NT2/D1 (cell line): ENCODE measurements around the gene AMH.
A peak's percentile ranks its signal among the peaks of the same experiment; 100 is the strongest.

ENCODE experiments used
- DNase-seq: peaks from one replicate; pipeline ENCODE4 v3.0.0-alpha.2; 2011; ENCODE audit warnings: low read depth, low spot score
- H3K27me3 ChIP-seq: 2 replicates; pipeline ENCODE4 v1.6.0; 2011; ENCODE audit warnings: mild to moderate bottlenecking; ENCODE audit not compliant: insufficient read length, insufficient read depth
- H3K36me3 ChIP-seq: 2 replicates; pipeline ENCODE4 v1.6.1; 2011; ENCODE audit warnings: mild to moderate bottlenecking, low read length, mixed read lengths; ENCODE audit not compliant: insufficient read depth, insufficient read length
- H3K4me1 ChIP-seq: 2 replicates; pipeline ENCODE4 v1.5.1; 2011; ENCODE audit not compliant: insufficient read depth, insufficient read length
- H3K4me3 ChIP-seq: 2 replicates; pipeline ENCODE4 v1.5.1; 2011; ENCODE audit warnings: low read depth; ENCODE audit not compliant: insufficient read length
- H3K9ac ChIP-seq: 2 replicates; pipeline ENCODE4 v1.6.0; 2011; ENCODE audit warnings: low read depth; ENCODE audit not compliant: insufficient read length
- H3K9me3 ChIP-seq: 2 replicates; pipeline ENCODE4 v1.5.1; 2011; ENCODE audit warnings: mild to moderate bottlenecking, low read length; ENCODE audit not compliant: insufficient read depth
- SUZ12 ChIP-seq: IDR thresholded peaks from 2 replicates; pipeline ENCODE4 v1.6.1; 2011; ENCODE audit not compliant: insufficient read length, insufficient read depth; ENCODE audit errors: extremely low read depth
- YY1 ChIP-seq: IDR thresholded peaks from 2 replicates; pipeline ENCODE4 v1.6.1; 2011; ENCODE audit not compliant: insufficient read length, insufficient read depth
- ZNF274 ChIP-seq: IDR thresholded peaks from 2 replicates; pipeline ENCODE4 v1.6.1; 2011; ENCODE audit warnings: mild to moderate bottlenecking, low read depth, low read length

The AMH gene

DNA sequence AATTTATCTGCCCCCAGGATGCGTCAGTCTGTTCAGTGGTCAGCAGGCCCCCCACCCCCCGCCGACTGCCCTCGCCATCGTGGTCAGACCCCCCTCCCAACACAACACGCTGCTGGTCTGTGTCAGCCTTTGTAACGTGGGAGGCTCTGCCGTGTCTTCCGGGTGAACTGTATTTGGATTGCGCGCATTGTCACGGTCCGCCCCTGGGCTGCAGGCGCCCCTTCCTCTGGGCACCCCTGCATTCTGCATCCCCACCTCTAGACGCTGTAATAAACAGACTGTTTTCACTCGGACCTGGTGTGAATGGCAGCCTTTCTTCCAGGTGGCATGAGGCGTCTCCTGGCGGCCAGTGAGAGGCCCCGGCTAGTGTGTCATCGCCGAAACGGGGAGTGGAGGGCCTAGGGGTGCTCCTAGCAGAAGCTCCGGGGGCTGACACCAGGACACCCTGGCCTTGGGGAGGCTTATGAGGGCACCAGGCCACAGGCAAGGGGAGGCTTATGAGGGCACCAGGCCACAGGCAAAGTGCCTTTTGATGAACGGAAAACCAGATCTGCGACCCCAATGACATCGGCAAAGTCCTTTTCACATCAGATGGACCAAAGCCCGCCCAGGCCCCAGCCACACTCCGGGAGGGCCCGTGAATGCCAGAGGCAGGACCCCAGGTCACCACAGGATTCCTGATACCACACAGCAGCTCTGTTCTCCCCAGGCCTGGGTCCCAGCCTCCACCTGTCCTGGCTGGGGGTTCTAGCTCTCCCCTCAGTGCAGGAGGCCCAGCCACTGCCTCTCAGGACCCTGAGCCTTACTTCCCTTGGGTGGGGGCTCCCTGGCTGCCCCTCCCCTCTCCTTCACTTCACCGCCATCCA is 16.6 kb upstream of the AMH start:
- Histone ChIP-seq H3K4me3 (no peak overlapping the region), H3K9ac (peak overlapping the region; percentile 2), H3K9me3 (no peaks in the 10 kb centered on the region), H3K27me3 (no peaks in the 10 kb centered on the region), H3K4me1 (peaks cover 25% of the 10 kb centered on the region), H3K36me3 (peaks cover 80% of the 10 kb centered on the region)
- no peak for TF ChIP-seq YY1
- TF ChIP-seq ZNF274 = no peak
- TF ChIP-seq SUZ12 = no peak
- no peak for DNase-seq

DNA sequence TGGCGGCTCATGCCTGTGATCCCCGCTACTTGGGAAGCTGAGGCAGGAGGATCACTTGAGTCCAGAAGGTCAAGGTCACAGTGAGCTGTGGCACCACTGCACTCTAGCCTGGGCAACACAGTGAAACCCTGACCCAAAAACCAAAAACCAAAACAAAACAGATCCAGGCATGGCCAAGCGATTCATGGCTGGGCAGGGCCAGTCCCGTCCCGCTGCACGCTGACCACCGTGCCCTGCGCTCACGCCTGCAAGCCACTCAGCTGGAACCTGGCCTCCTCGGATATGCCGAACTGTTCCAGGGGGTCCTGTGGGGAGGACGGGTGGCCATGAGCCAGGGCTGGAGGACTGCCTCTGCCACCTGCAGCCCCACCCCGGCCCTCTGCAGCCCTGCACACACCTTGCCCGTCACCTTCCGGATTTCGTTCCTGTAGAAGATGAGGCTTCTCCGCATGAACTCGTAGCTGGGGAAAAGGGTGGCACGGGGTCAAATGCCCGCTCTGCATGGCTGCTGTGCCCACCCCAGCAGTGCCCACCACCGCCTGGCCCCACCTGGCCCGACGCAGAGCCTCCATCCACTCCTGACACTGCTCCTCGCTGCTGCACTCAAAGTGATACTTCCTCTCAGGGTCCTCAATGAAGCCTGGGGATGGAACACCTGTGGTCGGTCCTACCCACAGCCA is 15.4 kb upstream of the AMH start:
- no peak for DNase-seq
- peaks cover 30% of the 10 kb centered on the region for H3K4me1 ChIP-seq
- no peaks in the 10 kb centered on the region for H3K9me3 ChIP-seq
- peak overlapping the region; percentile 70 for H3K9ac ChIP-seq
- no peaks in the 10 kb centered on the region for H3K27me3 ChIP-seq
- TF ChIP-seq ZNF274 (no peak), YY1 (no peak), SUZ12 (no peak)
- H3K36me3 ChIP-seq = peaks cover 82% of the 10 kb centered on the region
- H3K4me3 ChIP-seq = no peak overlapping the region

DNA sequence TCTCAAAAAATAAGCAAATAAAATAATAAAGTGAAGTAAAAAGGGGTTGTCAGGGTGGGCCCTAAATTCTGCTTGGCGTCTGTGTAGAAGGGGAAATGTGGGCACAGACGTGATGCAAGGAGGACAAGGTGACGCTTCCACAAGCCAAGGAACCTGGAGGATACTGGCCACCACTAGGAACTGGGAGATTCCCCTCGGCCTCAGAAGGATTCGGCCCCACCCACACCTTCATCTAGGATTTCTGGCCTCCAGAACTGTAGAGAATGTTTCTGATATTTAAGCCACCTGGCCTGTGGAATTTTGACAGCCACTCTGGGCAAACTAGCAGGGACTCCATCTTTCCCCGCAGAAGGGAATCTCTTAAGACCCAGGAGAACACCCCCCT is 14.1 kb upstream of the AMH start:
- H3K36me3 ChIP-seq = peaks cover 75% of the 10 kb centered on the region
- peak overlapping the region; percentile 99 for H3K9ac ChIP-seq
- H3K4me1 ChIP-seq = peaks cover 30% of the 10 kb centered on the region
- no peaks in the 10 kb centered on the region for H3K27me3 ChIP-seq
- no peak for DNase-seq
- no peak for TF ChIP-seq SUZ12
- no peaks in the 10 kb centered on the region for H3K9me3 ChIP-seq
- peak overlapping the region; percentile 90 for H3K4me3 ChIP-seq

DNA sequence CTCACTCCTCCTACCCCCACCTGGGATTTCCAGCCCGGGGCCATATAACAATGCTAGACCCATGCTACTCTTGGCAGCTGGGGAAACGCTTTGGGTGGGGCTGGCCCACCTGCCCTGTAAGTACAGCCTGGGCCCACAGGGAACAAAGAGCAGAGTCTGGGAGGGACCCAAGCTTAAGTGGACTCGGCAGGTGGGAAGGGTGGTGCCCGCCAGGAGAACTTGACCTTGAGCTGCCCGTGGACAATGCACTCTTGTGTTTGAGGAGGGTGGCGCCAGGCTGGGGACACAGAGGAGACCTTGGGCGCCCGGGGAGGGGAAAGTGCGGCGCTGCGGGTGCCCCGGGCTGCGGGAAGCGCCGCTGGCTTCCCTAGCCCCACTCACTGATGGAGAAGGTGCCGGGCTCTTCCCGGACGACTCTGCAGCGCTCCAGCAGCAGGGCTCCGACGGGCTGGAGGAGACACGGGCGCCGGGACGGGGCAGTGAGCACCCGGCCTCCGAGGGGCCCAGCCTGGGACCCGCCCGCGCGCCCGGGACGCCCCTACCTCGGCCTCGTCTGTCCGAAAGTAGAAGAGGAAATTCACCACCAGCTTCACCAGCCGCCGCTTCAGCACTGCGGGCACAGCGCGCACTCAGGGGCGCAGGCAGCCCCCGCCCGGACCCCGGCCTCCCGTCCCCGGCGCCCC is 13.6 kb upstream of the AMH start:
- DNase-seq = no peak

DNA sequence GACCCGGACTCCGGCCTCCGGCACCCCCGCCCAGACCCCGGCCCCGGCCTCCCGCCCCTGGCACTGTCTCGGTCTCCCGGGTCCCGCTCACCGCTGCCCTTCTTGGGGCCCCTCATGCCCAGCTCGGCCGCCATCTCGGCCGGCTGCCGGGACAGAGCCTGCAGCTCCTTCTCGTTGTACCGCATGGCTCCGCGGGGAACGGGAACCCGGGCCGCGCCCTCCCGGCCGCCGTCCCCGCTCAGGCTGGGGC is 13.1 kb upstream of the AMH start:
- Histone ChIP-seq H3K9me3 (no peaks in the 10 kb centered on the region), H3K36me3 (peaks cover 75% of the 10 kb centered on the region), H3K9ac (peak overlapping the region; percentile 99), H3K4me1 (peaks cover 37% of the 10 kb centered on the region), H3K4me3 (peak overlapping the region; percentile 90), H3K27me3 (no peaks in the 10 kb centered on the region)
- no peak for DNase-seq
- TF ChIP-seq YY1 = no peak
- no peak for TF ChIP-seq ZNF274
- TF ChIP-seq SUZ12 = no peak

More for the DNA sequence above, 13.6 kb upstream of the AMH start:
- H3K4me3 ChIP-seq = peak overlapping the region; percentile 90
- TF ChIP-seq YY1 (no peak), ZNF274 (no peak), SUZ12 (no peak)
- H3K36me3 ChIP-seq = peaks cover 75% of the 10 kb centered on the region
- peak overlapping the region; percentile 99 for H3K9ac ChIP-seq
- H3K9me3 ChIP-seq = no peaks in the 10 kb centered on the region
- H3K27me3 ChIP-seq = no peaks in the 10 kb centered on the region
- H3K4me1 ChIP-seq = peaks cover 33% of the 10 kb centered on the region

DNA sequence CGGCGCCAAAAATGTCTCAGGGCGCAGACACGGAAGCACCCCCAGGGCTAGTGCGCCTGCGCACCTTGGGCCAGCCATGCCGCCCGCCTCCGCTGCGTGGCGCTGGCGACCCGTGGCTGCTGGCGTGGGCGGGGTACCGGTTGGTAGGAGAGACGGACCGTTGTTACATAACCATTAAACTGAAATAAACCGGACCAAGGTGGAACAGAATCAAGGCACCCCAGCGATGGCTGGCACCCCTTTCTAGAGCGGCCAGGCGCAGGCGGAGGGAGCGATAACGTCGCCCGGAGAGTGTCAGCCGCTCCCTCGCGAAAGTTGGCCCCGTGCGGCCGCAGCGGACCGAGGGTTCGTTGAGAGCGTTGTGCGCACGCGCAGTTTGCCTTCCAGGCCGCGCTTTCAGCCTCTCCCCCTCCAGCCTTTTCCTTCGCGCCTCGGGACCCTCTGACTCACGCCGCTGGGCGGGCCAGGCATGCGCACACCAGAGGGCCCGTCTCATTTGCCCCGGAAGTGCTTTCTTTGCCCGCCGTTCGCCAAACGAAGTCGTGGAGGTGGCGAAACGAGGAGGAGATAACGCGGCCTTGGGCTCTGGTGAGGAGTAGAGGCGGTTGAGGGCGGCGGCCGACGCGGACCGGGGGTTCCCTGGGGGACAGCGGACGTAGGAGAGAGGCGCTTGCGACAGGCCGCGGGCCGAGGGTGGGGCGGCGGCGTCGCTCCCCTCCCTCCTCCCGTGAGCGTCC is 12.6 kb upstream of the AMH start, which contains the start of the genes PLEKHJ1 and SF3A2:
PLEKHJ1 (minus strand) TSS at position 16 of the 737 bp plus-strand sequence. CDS start 81 bp downstream, outside the sequence.
SF3A2 (plus strand) TSS at position 511 of the 737 bp plus-strand sequence. CDS start 6,595 bp downstream, outside the sequence.
- peak; percentile 96 for DNase-seq
- Histone ChIP-seq H3K9me3 (no peaks in the 10 kb centered on the region), H3K9ac (peak within 1 kb of the TSS; percentile 99), H3K27me3 (no peaks in the 10 kb centered on the region), H3K4me1 (peaks cover 41% of the 10 kb centered on the region), H3K4me3 (peak within 1 kb of the TSS; percentile 90), H3K36me3 (peaks cover 76% of the 10 kb centered on the region)
- no peak for TF ChIP-seq SUZ12
- TF ChIP-seq ZNF274 = no peak
- no peak for TF ChIP-seq YY1
